NCI-H69 (cell line): Measurements from ENCODE around the gene CEBPG.
A peak's percentile ranks its signal among the peaks of the same experiment; 100 is the strongest.

ENCODE experiments used
- DNase-seq: peaks from one replicate; lab custom pipeline; 2025; lab: John Stamatoyannopoulos, UW

Gene CEBPG

GRCh38 chr19:33382006-33382405, 8.5 kb downstream of the CEBPG start:
- no peak for DNase-seq

- no peak for DNase-seq
These were observed 9.5 kb downstream of the CEBPG start for GRCh38 chr19:33382982-33383381.

- no peak for DNase-seq
These were observed 10.3 kb downstream of the CEBPG start for GRCh38 chr19:33383720-33384292.

- no peak for DNase-seq
These were observed 11.5 kb downstream of the CEBPG start for GRCh38 chr19:33384983-33385382.

GRCh38 chr19:33385956-33386355, 12.4 kb downstream of the CEBPG start:
- DNase-seq, result no peak

GRCh38 chr19:33386361-33386858, 12.9 kb downstream of the CEBPG start:
- DNase-seq, result no peak

- no peak for DNase-seq
These were observed 14.1 kb downstream of the CEBPG start for GRCh38 chr19:33387351-33388230.

GRCh38 chr19:33388231-33388724, 14.8 kb downstream of the CEBPG start:
- no peak for DNase-seq

GRCh38 chr19:33388725-33389420, 15.4 kb downstream of the CEBPG start:
- DNase-seq, result no peak

GRCh38 chr19:33389421-33390100, 16.1 kb downstream of the CEBPG start:
- DNase-seq, result no peak

GRCh38 chr19:33390101-33390907, 16.8 kb downstream of the CEBPG start:
- no peak for DNase-seq

- DNase-seq, result no peak
These were observed 17.6 kb downstream of the CEBPG start for GRCh38 chr19:33390908-33391630.

- no peak for DNase-seq
These were observed 18.2 kb downstream of the CEBPG start for GRCh38 chr19:33391631-33392249.

GRCh38 chr19:33392341-33393285, 19.1 kb downstream of the CEBPG start:
- DNase-seq, result peak; percentile 70

GRCh38 chr19:33393286-33394005, 19.9 kb downstream of the CEBPG start:
- peak; percentile 54 for DNase-seq

GRCh38 chr19:33394006-33394722, 20.7 kb downstream of the CEBPG start:
- DNase-seq, result no peak
